Parathyroid adenoma (tissue), 2 donors: ENCODE results near the gene TYW3.

Experiments used
- H2AFZ ChIP-seq: fragments of 300-600 bp; sonication (generic); one replicate; pipeline ENCODE4 v1.7.0; 2017; ENCODE audit warnings: antibody characterized with exemption, mild to moderate bottlenecking
- H3K27ac ChIP-seq: fragments of 300-600 bp; sonication (generic); one replicate; pipeline ENCODE4 v1.7.0; 2017
- H3K27me3 ChIP-seq: fragments of 300-600 bp; sonication (generic); one replicate; pipeline ENCODE4 v1.7.0; 2017; ENCODE audit warnings: low read length; ENCODE audit not compliant: control insufficient read depth, insufficient read depth
- H3K36me3 ChIP-seq: fragments of 300-600 bp; sonication (generic); one replicate; pipeline ENCODE4 v1.7.0; 2017; ENCODE audit warnings: low read length; ENCODE audit not compliant: control insufficient read depth, insufficient read depth
- H3K4me1 ChIP-seq: fragments of 300-600 bp; sonication (generic); one replicate; pipeline ENCODE4 v1.7.0; 2017; ENCODE audit warnings: control low read depth
- H3K4me2 ChIP-seq: fragments of 300-600 bp; sonication (generic); one replicate; pipeline ENCODE4 v1.7.0; 2017; ENCODE audit warnings: low read length
- H3K4me3 ChIP-seq: fragments of 300-600 bp; sonication (generic); one replicate; pipeline ENCODE4 v1.7.0; 2017; ENCODE audit warnings: low read depth, low read length
- H3K79me2 ChIP-seq: fragments of 300-600 bp; sonication (generic); one replicate; pipeline ENCODE4 v1.7.0; 2017; ENCODE audit warnings: control low read depth
- H3K9ac ChIP-seq: fragments of 300-600 bp; sonication (generic); one replicate; pipeline ENCODE4 v1.7.0; 2017; ENCODE audit warnings: mild to moderate bottlenecking
- H3K9me3 ChIP-seq: fragments of 300-600 bp; sonication (generic); one replicate; pipeline ENCODE4 v1.7.0; 2017; ENCODE audit warnings: low read length; ENCODE audit not compliant: control insufficient read depth
- CTCF ChIP-seq: fragments of 300-600 bp; sonication (generic); IDR thresholded peaks from one replicate; pipeline ENCODE4 v1.7.0; 2017; ENCODE audit warnings: antibody characterized with exemption, mild to moderate bottlenecking
- donor health status: primary hyperparathyroidism.

The TYW3 gene

GRCh38 chr1:74777525-74777924 is 44.6 kb downstream of the TYW3 start:
- H3K27ac ChIP-seq = no peak overlapping the region
- H3K27me3 ChIP-seq = no peaks in the 10 kb centered on the region

DNA sequence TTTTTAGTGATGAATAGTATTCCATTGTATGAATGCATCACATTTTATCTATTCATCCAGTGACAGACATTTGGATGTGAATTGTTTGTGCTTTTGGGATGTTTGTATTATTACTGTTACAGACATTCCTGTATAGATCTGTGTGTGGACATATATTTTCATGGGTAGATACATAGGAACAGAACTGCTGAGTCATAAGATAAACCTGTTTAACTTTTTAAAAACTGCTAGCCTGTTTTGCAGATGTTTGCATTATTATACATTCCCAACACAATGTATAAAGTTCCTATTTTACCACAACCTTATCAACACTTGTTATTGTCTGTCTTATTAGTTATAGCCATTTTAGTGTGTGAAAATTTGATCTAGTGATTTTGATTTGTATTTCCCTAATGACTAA is 46.8 kb downstream of the TYW3 start:
- Histone ChIP-seq H3K27me3 (no peaks in the 10 kb centered on the region), H3K4me1 (no peaks in the 10 kb centered on the region), H3K9me3 (no peaks in the 10 kb centered on the region), H3K9ac (no peak overlapping the region), H3K36me3 (no peaks in the 10 kb centered on the region), H3K4me2 (no peak overlapping the region), H2AFZ (no peak overlapping the region), H3K4me3 (no peak overlapping the region), H3K27ac (no peak overlapping the region), H3K79me2 (no peaks in the 10 kb centered on the region)
- TF ChIP-seq CTCF = no peak

More at GRCh38 chr1:74777525-74777924, 44.6 kb downstream of the TYW3 start:
- Histone ChIP-seq H3K4me2 (no peak overlapping the region), H3K4me3 (no peak overlapping the region), H2AFZ (no peak overlapping the region), H3K79me2 (no peaks in the 10 kb centered on the region), H3K4me1 (no peaks in the 10 kb centered on the region), H3K9ac (no peak overlapping the region), H3K9me3 (no peaks in the 10 kb centered on the region), H3K36me3 (no peaks in the 10 kb centered on the region)
- TF ChIP-seq CTCF = no peak

GRCh38 chr1:74780594-74780993 is 47.6 kb downstream of the TYW3 start:
- Histone ChIP-seq H3K36me3 (no peaks in the 10 kb centered on the region), H3K9me3 (no peaks in the 10 kb centered on the region), H3K4me2 (no peak overlapping the region), H2AFZ (no peak overlapping the region), H3K9ac (no peak overlapping the region), H3K4me1 (no peaks in the 10 kb centered on the region), H3K27me3 (no peaks in the 10 kb centered on the region), H3K4me3 (no peak overlapping the region), H3K79me2 (no peaks in the 10 kb centered on the region), H3K27ac (no peak overlapping the region)
- no peak for TF ChIP-seq CTCF

DNA sequence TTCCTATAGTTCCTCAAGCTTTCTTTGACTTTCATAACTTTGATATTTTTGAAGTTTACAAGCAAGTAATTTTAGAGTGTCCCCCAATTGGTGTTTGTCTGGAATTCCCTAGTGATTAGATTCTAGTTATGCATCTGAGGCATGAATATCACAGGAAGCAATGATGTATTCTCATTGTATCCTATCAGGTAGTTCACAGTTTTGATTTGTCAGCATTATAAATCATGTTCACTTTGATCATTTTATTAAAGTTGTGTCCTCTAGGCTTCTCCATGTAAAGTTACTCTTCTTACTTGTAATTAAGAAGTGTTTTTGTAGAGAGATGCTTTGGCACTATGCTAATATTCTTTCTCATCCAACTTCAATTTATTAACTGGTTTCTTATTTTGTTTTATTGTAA is 53.0 kb downstream of the TYW3 start:
- H3K27me3 ChIP-seq = no peaks in the 10 kb centered on the region
- no peaks in the 10 kb centered on the region for H3K36me3 ChIP-seq
- no peak overlapping the region for H2AFZ ChIP-seq
- H3K9ac ChIP-seq = no peak overlapping the region
- H3K4me2 ChIP-seq = no peak overlapping the region
- H3K27ac ChIP-seq = no peak overlapping the region
- no peaks in the 10 kb centered on the region for H3K4me1 ChIP-seq
- no peaks in the 10 kb centered on the region for H3K9me3 ChIP-seq
- no peak overlapping the region for H3K4me3 ChIP-seq
- no peaks in the 10 kb centered on the region for H3K79me2 ChIP-seq
- TF ChIP-seq CTCF = no peak

DNA sequence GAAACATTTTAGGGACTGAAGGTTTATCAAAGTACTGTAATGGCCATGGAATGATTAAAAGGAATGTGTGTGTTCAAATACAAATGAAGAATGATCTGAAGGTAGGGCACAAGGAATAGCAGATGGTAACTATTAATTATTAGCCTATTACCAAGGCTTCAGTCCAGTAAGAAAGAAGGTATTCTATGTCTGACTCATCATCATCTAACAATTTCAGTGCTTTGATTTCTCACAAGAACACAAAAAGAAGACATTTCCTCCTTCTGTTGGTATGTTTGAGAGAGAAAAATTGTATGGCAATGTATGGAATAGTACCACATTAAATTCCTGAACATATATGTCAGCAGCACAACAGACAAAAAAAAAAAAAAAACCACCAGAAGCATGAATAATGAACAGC is 57.5 kb downstream of the TYW3 start:
- Histone ChIP-seq H3K27ac (no peak overlapping the region), H3K4me3 (no peak overlapping the region), H3K9ac (no peak overlapping the region), H3K36me3 (no peaks in the 10 kb centered on the region), H3K27me3 (no peaks in the 10 kb centered on the region), H2AFZ (no peak overlapping the region), H3K79me2 (no peaks in the 10 kb centered on the region), H3K4me1 (no peaks in the 10 kb centered on the region), H3K9me3 (no peaks in the 10 kb centered on the region), H3K4me2 (no peak overlapping the region)
- no peak for TF ChIP-seq CTCF
